Prostate gland (tissue), 2 donors: ENCODE data around the gene SELENOW. TPM values are rescaled to one million over a fixed set of nuclear protein-coding genes. Genes with fewer than 3 reads are reported as not detected.
"Not testable (repeated sequence)": the region's sequence is repeated elsewhere in the genome, so short reads cannot be mapped to it uniquely, and the experiment has no call there.

Experiments used
- DNase-seq: peaks from one replicate; pipeline ENCODE4 v3.0.0-alpha.2; 2019; ENCODE audit warnings: low spot score
- H3K27ac ChIP-seq, 2 donors: fragments of 200-600 bp; sonication (generic); 2 replicates each; pipeline ENCODE4 v1.5.1; 2017 to 2019
- H3K27me3 ChIP-seq: fragments of 200-600 bp; sonication (generic); replicated peaks from 2 replicates; pipeline ENCODE4 v1.5.1; 2019; ENCODE audit not compliant: insufficient read depth
- H3K36me3 ChIP-seq, 2 donors: fragments of 200-600 bp; sonication (generic); 1 replicate in 1 of 2; 2 replicates in 1 of 2; pipeline versions ENCODE4 v1.5.1 to v1.8.1; 2017 to 2019
- H3K4me1 ChIP-seq: fragments of 200-600 bp; sonication (generic); replicated peaks from 2 replicates; pipeline ENCODE4 v1.5.1; 2019
- H3K4me3 ChIP-seq, 2 donors: fragments of 200-600 bp; sonication (generic); 2 replicates each; pipeline ENCODE4 v1.5.1; 2017 to 2019
- H3K9me3 ChIP-seq: fragments of 200-600 bp; sonication (generic); 2 replicates; pipeline ENCODE4 v1.5.1; 2017
- POLR2A ChIP-seq: fragments of 450-650 bp; IDR thresholded peaks from one replicate; pipeline ENCODE4 v1.6.1; 2016; ENCODE audit warnings: antibody characterized with exemption, mild to moderate bottlenecking
- POLR2AphosphoS5 ChIP-seq: sonication (generic); formaldehyde crosslinking; IDR thresholded peaks from one replicate; pipeline ENCODE4 v1.6.1; 2017; ENCODE audit warnings: antibody characterized with exemption
- WGBS: methylation state at CpG from one replicate; pipeline ENCODE4 v1.1.5; 2018; 5-methylcytosine and 5-hydroxymethylcytosine counted together
- intact Hi-C: fragments of 100-400 bp; cut with DNase I; formaldehyde crosslinking; loops from one replicate; pipeline ENCODE4 v1.14.2; 2022
- total RNA-seq, 2 donors: library from RNA; depleted of rRNA; stranded (reverse); fragments of >200 nt; gene quantifications; one replicate each; pipeline ENCODE4 v1.1.0, GENCODE V29; 2016
- TF ChIP-seq, protein P1 (sequence below), 4 experiments: fragments of 200-600 bp in 2 of 4; fragments of 450-650 bp in 2 of 4; sonication (generic) in 2 of 4; IDR thresholded peaks; 1 replicate in 3 of 4; 2 replicates in 1 of 4; pipeline ENCODE4 v1.5.1; 2016 to 2019; ENCODE audit warnings: antibody characterized with exemption in 4 of 4, mild to moderate bottlenecking in 2 of 4, moderate library complexity in 2 of 4

Gene SELENOW
- total RNA-seq, 2 donors from 2014 or later: 301 to 565 TPM

DNA sequence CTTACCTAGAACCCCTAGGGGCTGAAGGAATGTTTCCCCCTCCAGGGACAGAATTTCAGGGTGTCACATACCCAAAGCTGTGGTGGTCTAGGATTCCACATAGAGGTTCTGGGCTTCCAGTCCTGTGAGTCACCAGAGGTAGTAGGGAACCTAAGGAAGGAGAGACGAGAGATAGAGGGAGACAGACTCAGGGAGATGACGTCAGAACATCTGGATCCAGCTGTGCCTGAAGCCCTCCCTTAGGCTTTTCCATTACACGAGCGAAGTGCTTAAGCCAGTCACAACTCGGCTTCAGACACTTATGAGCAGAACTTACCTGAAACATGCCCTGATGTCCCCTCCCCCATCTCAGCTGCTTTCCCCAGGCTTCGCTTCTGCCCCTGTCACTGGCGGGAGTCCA is 11.8 kb upstream of the SELENOW start:
- no peak for DNase-seq
- no peaks in the 10 kb centered on the region for H3K4me1 ChIP-seq
- TF ChIP-seq, protein P1, sequence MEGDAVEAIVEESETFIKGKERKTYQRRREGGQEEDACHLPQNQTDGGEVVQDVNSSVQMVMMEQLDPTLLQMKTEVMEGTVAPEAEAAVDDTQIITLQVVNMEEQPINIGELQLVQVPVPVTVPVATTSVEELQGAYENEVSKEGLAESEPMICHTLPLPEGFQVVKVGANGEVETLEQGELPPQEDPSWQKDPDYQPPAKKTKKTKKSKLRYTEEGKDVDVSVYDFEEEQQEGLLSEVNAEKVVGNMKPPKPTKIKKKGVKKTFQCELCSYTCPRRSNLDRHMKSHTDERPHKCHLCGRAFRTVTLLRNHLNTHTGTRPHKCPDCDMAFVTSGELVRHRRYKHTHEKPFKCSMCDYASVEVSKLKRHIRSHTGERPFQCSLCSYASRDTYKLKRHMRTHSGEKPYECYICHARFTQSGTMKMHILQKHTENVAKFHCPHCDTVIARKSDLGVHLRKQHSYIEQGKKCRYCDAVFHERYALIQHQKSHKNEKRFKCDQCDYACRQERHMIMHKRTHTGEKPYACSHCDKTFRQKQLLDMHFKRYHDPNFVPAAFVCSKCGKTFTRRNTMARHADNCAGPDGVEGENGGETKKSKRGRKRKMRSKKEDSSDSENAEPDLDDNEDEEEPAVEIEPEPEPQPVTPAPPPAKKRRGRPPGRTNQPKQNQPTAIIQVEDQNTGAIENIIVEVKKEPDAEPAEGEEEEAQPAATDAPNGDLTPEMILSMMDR (IDR thresholded peaks at IDR 0.05): no peak
- no peak for TF ChIP-seq POLR2A
- TF ChIP-seq POLR2AphosphoS5: no peak
- H3K27ac ChIP-seq: no peak overlapping the region
- no peaks in the 10 kb centered on the region for H3K9me3 ChIP-seq
- intact Hi-C loops: loop anchor here (2.0 kb wide), 1 partner anchor 22 kb away; no protein-coding TSS in a partner anchor
- 90% methylated on average over 7 of the region's 7 CpGs for WGBS
- no peaks in the 10 kb centered on the region for H3K36me3 ChIP-seq
- H3K27me3 ChIP-seq: no peaks in the 10 kb centered on the region
- H3K4me3 ChIP-seq: no peak overlapping the region

DNA sequence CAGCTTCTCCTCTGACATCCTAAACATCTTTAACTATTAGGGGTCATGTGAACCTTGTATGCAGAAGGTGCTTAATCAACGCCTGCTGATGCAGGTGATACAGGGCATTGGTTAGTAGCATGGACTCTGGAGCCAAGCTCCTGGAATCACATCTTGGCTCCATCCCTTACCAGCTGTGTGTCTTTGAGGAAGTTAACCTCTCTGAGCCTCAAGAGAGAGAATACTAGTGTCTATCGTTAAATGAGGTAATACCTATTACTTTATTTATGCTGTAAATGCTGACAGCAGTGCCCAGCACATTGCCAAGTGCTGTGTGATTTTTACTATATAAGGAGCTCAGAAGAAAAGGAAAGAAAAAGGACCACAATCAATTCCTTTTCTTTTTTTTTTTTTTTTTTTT is 11.2 kb upstream of the SELENOW start:
- TF ChIP-seq POLR2AphosphoS5 (no peak), POLR2A (no peak)
- TF ChIP-seq, protein P1 (IDR thresholded peaks at IDR 0.05): no peak
- H3K27ac ChIP-seq: no peak overlapping the region

DNA sequence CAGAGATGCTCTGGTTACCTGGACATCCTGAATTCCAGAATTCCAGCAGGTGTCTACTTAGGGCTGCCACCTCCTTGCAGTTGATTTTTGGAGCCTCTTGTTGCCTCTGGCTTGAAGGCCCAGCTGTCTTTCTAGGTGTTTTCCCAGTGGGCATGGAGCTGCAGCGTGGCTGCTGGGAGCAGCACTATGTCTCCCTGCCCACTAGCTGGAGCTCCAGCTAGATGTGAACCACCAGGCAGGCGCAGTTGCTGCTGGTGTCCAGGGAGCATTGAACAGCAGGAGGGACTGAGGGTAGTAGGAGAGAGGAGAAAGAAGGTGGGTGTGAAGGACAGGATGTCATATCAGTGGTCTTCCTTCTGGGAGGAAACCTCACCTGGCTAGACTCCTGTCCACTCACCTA is 9.9 kb upstream of the SELENOW start:
- no peak overlapping the region for H3K27ac ChIP-seq
- no peaks in the 10 kb centered on the region for H3K9me3 ChIP-seq
- intact Hi-C loops: no loop called here
- WGBS: 70% methylated on average over 2 of the region's 2 CpGs
- no peaks in the 10 kb centered on the region for H3K36me3 ChIP-seq
- TF ChIP-seq, protein P1 (IDR thresholded peaks at IDR 0.05): no peak
- TF ChIP-seq POLR2AphosphoS5 (no peak), POLR2A (no peak)
- no peaks in the 10 kb centered on the region for H3K4me1 ChIP-seq
- H3K27me3 ChIP-seq: no peaks in the 10 kb centered on the region
- no peak for DNase-seq
- no peak overlapping the region for H3K4me3 ChIP-seq

More for the DNA sequence above, 11.2 kb upstream of the SELENOW start:
- Histone ChIP-seq H3K36me3 (no peaks in the 10 kb centered on the region), H3K9me3 (no peaks in the 10 kb centered on the region), H3K4me1 (no peaks in the 10 kb centered on the region), H3K27me3 (no peaks in the 10 kb centered on the region), H3K4me3 (no peak overlapping the region)
- no peak for DNase-seq
- WGBS: 95% methylated on average over 2 of the region's 2 CpGs
- intact Hi-C loops: loop anchor here (2.0 kb wide), 1 partner anchor 21 kb away; no protein-coding TSS in a partner anchor

DNA sequence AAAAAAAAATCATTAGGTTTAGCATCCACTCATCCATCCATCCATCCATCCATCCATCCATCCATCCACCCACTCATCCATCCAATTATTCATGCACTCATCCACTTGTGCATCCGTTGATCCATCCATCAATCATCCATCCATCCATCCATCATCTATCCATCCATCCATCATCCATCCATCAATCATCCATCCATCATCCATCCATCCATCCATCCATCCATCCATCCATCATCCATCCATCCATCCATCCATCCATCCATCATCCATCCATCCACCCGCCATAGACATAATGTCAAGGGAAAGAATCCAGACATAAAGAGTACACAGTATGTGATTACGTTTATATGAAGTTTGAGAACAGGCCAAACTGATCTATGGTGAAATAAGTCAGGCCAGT is 9.0 kb upstream of the SELENOW start:
- intact Hi-C loops: no loop called here
- DNase-seq: no peak
- no peak for TF ChIP-seq POLR2AphosphoS5
- TF ChIP-seq, protein P1 (IDR thresholded peaks at IDR 0.05): no peak
- TF ChIP-seq POLR2A: no peak
- Histone ChIP-seq H3K27me3 (no peaks in the 10 kb centered on the region), H3K36me3 (no peaks in the 10 kb centered on the region), H3K9me3 (no peaks in the 10 kb centered on the region), H3K4me3 (no peak overlapping the region), H3K27ac (no peak overlapping the region), H3K4me1 (no peaks in the 10 kb centered on the region)
- 78% methylated on average over 3 of the region's 3 CpGs for WGBS

DNA sequence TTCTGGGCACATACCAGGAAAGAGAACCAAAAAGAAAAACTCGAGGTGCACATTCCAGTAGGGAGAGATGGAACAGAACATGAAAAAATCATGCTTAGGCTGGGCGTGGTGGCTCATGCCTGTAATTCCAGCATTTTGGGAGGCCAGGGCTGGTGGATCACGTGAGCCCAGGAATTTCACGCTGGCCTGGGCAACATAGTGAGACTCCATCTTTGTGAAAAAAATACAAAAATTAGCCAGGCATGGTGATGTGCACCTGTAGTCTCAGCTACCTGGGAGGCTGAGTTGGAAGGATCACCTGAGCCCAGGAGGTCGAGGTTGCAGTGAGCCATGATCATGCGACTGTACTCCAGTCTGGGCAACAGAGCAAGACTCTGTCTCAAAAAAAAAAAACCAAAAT is 7.2 kb upstream of the SELENOW start:
- DNase-seq, H3K27ac ChIP-seq, H3K36me3 ChIP-seq, H3K4me3 ChIP-seq, intact Hi-C loops, H3K4me1 ChIP-seq, H3K27me3 ChIP-seq, H3K9me3 ChIP-seq: not testable (repeated sequence)
- WGBS: 90% methylated on average over 6 of the region's 6 CpGs
